ENCODE data around the gene PRRT1. TPM values are rescaled to one million over a fixed set of nuclear protein-coding genes. Genes with fewer than 3 reads are reported as not detected.

PRRT1 gene
- total RNA-seq, 1 donor from 2014 or later: 1.4 TPM

GRCh38 chr6:32192608-32193039, 40.9 kb upstream of the PRRT1 start, which contains the start of gene GPSM3:
Gene GPSM3 (minus strand): TSS chr6:32192643. CDS start chr6:32192513, 130 bp downstream.
- peaks cover 8 to 30% of the 10 kb centered on the region in 2 donors for H3K4me1 ChIP-seq
- TF ChIP-seq, protein P1, sequence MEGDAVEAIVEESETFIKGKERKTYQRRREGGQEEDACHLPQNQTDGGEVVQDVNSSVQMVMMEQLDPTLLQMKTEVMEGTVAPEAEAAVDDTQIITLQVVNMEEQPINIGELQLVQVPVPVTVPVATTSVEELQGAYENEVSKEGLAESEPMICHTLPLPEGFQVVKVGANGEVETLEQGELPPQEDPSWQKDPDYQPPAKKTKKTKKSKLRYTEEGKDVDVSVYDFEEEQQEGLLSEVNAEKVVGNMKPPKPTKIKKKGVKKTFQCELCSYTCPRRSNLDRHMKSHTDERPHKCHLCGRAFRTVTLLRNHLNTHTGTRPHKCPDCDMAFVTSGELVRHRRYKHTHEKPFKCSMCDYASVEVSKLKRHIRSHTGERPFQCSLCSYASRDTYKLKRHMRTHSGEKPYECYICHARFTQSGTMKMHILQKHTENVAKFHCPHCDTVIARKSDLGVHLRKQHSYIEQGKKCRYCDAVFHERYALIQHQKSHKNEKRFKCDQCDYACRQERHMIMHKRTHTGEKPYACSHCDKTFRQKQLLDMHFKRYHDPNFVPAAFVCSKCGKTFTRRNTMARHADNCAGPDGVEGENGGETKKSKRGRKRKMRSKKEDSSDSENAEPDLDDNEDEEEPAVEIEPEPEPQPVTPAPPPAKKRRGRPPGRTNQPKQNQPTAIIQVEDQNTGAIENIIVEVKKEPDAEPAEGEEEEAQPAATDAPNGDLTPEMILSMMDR (IDR thresholded peaks at IDR 0.05): no peak
- peak within 1 kb of the TSS; percentile 80 to 99 for H3K27ac ChIP-seq
- peak within 1 kb of the TSS; percentile 24 to 98 for H3K4me3 ChIP-seq
- intact Hi-C loops (cut with DNase I): no loop called here
- H3K27me3 ChIP-seq: no peaks in the 10 kb centered on the region
- no peaks in the 10 kb centered on the region for H3K9me3 ChIP-seq
- peaks cover 4 to 6% of the 10 kb centered on the region in 2 donors for H3K36me3 ChIP-seq
- DNase-seq (ENCODE audit: low spot score in 2 of 2): no peak

GRCh38 chr6:32191696-32192607, 40.2 kb upstream of the PRRT1 start:
- intact Hi-C loops (cut with DNase I): no loop called here
- H3K27me3 ChIP-seq: no peaks in the 10 kb centered on the region
- H3K36me3 ChIP-seq: peaks cover 10 to 12% of the 10 kb centered on the region in 2 donors
- no peaks in the 10 kb centered on the region for H3K9me3 ChIP-seq
- peak overlapping the region; percentile 80 to 99 for H3K27ac ChIP-seq
- H3K4me1 ChIP-seq: peaks cover 6 to 26% of the 10 kb centered on the region in 2 donors
- DNase-seq (ENCODE audit: low spot score in 2 of 2): no peak
- TF ChIP-seq, protein P1 (IDR thresholded peaks at IDR 0.05): no peak
- peak overlapping the region; percentile 24 to 98 for H3K4me3 ChIP-seq

GRCh38 chr6:32190911-32191677, 39.4 kb upstream of the PRRT1 start:
- no peak for DNase-seq (ENCODE audit: low spot score in 2 of 2)
- H3K4me3 ChIP-seq: peak overlapping the region; percentile 67 to 98
- H3K27me3 ChIP-seq: no peaks in the 10 kb centered on the region
- H3K9me3 ChIP-seq: no peaks in the 10 kb centered on the region
- peaks cover 18 to 19% of the 10 kb centered on the region in 2 donors for H3K36me3 ChIP-seq
- TF ChIP-seq, protein P1 (IDR thresholded peaks at IDR 0.05): no peak
- peaks cover 5 to 21% of the 10 kb centered on the region in 2 donors for H3K4me1 ChIP-seq
- intact Hi-C loops (cut with DNase I): loop anchor here (1.0 kb wide), 1 partner anchor 13 kb away; the partner anchor contains the start of gene RNF5
- peak overlapping the region; percentile 80 to 99 for H3K27ac ChIP-seq

GRCh38 chr6:32190054-32190851, 38.5 kb upstream of the PRRT1 start, which contains the start of gene PBX2:
Gene PBX2 (minus strand): TSS chr6:32190202. CDS start chr6:32189915, 287 bp downstream.
- peak within 1 kb of the TSS; percentile 67 to 98 for H3K4me3 ChIP-seq
- no peaks in the 10 kb centered on the region for H3K27me3 ChIP-seq
- intact Hi-C loops (cut with DNase I): loop anchor here (1.0 kb wide), 1 partner anchor 12 kb away; the partner anchor contains the start of gene RNF5
- TF ChIP-seq, protein P1 (IDR thresholded peaks at IDR 0.05): no peak
- H3K4me1 ChIP-seq: peaks cover 5 to 25% of the 10 kb centered on the region in 2 donors
- DNase-seq (ENCODE audit: low spot score in 2 of 2): peak; percentile 66 to 93
- no peaks in the 10 kb centered on the region for H3K9me3 ChIP-seq
- peaks cover 18 to 19% of the 10 kb centered on the region in 2 donors for H3K36me3 ChIP-seq
- H3K27ac ChIP-seq: peak within 1 kb of the TSS; percentile 80 to 99

GRCh38 chr6:32189742-32190053, 38.0 kb upstream of the PRRT1 start:
- H3K4me3 ChIP-seq: peak overlapping the region; percentile 67 to 98
- intact Hi-C loops (cut with DNase I): loop anchor here (1.0 to 10.0 kb wide), 2 partner anchors 11 to 645 kb away; partner anchors contain the start of genes ATP6V1G2, DDX39B, NFKBIL1 and RNF5
- peaks cover 18 to 19% of the 10 kb centered on the region in 2 donors for H3K36me3 ChIP-seq
- no peaks in the 10 kb centered on the region for H3K27me3 ChIP-seq
- peak overlapping the region; percentile 80 to 99 for H3K27ac ChIP-seq
- peaks cover 5 to 25% of the 10 kb centered on the region in 2 donors for H3K4me1 ChIP-seq
- DNase-seq (ENCODE audit: low spot score in 2 of 2): no peak
- no peaks in the 10 kb centered on the region for H3K9me3 ChIP-seq
- TF ChIP-seq, protein P1 (IDR thresholded peaks at IDR 0.05): no peak
